ENCODE data around the gene ZNF773. TPM values are rescaled to one million over a fixed set of nuclear protein-coding genes. Genes with fewer than 3 reads are reported as not detected.
"Not testable (repeated sequence)": the region's sequence is repeated elsewhere in the genome, so short reads cannot be mapped to it uniquely, and the experiment has no call there.

ZNF773 gene
- polyA plus RNA-seq, 1 donor from 2014 or later = 9.0 TPM

GRCh38 chr19:57518021-57518420 is 18.3 kb downstream of the ZNF773 start:
- not testable (repeated sequence) for H3K4me3 Mint-ChIP-seq, H3K27me3 Mint-ChIP-seq, H3K4me1 Mint-ChIP-seq, H3K27ac Mint-ChIP-seq
- Mint-ChIP-seq H3K9me3 (peaks cover 21 to 49% (median 26%) of the 10 kb centered on the region in 3 donors), H3K36me3 (peaks cover 42% of the 10 kb centered on the region)

- Mint-ChIP-seq H3K9me3 (peaks cover 12 to 28% (median 22%) of the 10 kb centered on the region in 3 donors), H3K27me3 (peaks cover 3% of the 10 kb centered on the region), H3K4me3 (peak within 1 kb of the TSS; percentile 95 to 99 (median 98)), H3K27ac (peak within 1 kb of the TSS; percentile 92 to 97 (median 97)), H3K4me1 (peaks cover 15 to 23% (median 15%) of the 10 kb centered on the region in 3 donors), H3K36me3 (peaks cover 8% of the 10 kb centered on the region)
Measured at GRCh38 chr19:57527136-57527881, 27.6 kb downstream of the ZNF773 start, which contains the start of gene ZNF549. Gene ZNF549, plus strand, starts transcription at chr19:57527356. Its CDS starts 218 bp downstream, at chr19:57527574.

- Mint-ChIP-seq H3K9me3 (peaks cover 39 to 58% (median 53%) of the 10 kb centered on the region in 3 donors), H3K27me3 (no peaks in the 10 kb centered on the region), H3K4me3 (no peak overlapping the region), H3K4me1 (no peaks in the 10 kb centered on the region), H3K27ac (no peak overlapping the region), H3K36me3 (peaks cover 65% of the 10 kb centered on the region)
Measured at GRCh38 chr19:57537953-57538547, 38.3 kb downstream of the ZNF773 start.

- H3K36me3 Mint-ChIP-seq = peaks cover 55% of the 10 kb centered on the region
Measured at GRCh38 chr19:57546513-57546912, 46.8 kb downstream of the ZNF773 start.

GRCh38 chr19:57552432-57552831 is 52.7 kb downstream of the ZNF773 start:
- H3K9me3 Mint-ChIP-seq = peaks cover 16 to 43% (median 28%) of the 10 kb centered on the region in 3 donors
- no peak overlapping the region for H3K27ac Mint-ChIP-seq
- H3K4me3 Mint-ChIP-seq = no peak overlapping the region
- peaks cover 0 to 8% (median 2%) of the 10 kb centered on the region in 3 donors for H3K4me1 Mint-ChIP-seq
- H3K36me3 Mint-ChIP-seq = peaks cover 58% of the 10 kb centered on the region
- no peaks in the 10 kb centered on the region for H3K27me3 Mint-ChIP-seq

More at GRCh38 chr19:57546513-57546912, 46.8 kb downstream of the ZNF773 start:
- H3K27ac Mint-ChIP-seq = no peak overlapping the region
- H3K27me3 Mint-ChIP-seq = no peaks in the 10 kb centered on the region
- no peak overlapping the region for H3K4me3 Mint-ChIP-seq
- peaks cover 0 to 2% (median 0%) of the 10 kb centered on the region in 3 donors for H3K4me1 Mint-ChIP-seq
- H3K9me3 Mint-ChIP-seq = peaks cover 17 to 65% (median 49%) of the 10 kb centered on the region in 3 donors

- H3K36me3 Mint-ChIP-seq = peaks cover 25% of the 10 kb centered on the region
- peaks cover 6 to 26% (median 10%) of the 10 kb centered on the region in 3 donors for H3K9me3 Mint-ChIP-seq
- peak overlapping the region in 2 of 4 donors; percentile 88 to 94 for H3K4me3 Mint-ChIP-seq
- no peak overlapping the region for H3K27ac Mint-ChIP-seq
- no peaks in the 10 kb centered on the region for H3K27me3 Mint-ChIP-seq
- peaks cover 10 to 21% (median 18%) of the 10 kb centered on the region in 3 donors for H3K4me1 Mint-ChIP-seq
Measured at GRCh38 chr19:57557659-57558058, 57.9 kb downstream of the ZNF773 start.

Other genes with a start within 250 kb of the ZNF773 start
- gene ZNF460, start 219.5 kb upstream of the ZNF773 start, polyA plus RNA-seq = 10.2 TPM
- gene ZNF543, start 179.5 kb upstream of the ZNF773 start, polyA plus RNA-seq = 7.3 TPM
- gene ZNF304, start 148.7 kb upstream of the ZNF773 start, polyA plus RNA-seq = 4.2 TPM
- 32.7 TPM for gene TRAPPC2B, start 136.4 kb upstream of the ZNF773 start, polyA plus RNA-seq
- gene ZNF547, start 136.4 kb upstream of the ZNF773 start, polyA plus RNA-seq = 1.5 TPM
- gene ZNF548, start 110.1 kb upstream of the ZNF773 start, polyA plus RNA-seq = 12.7 TPM
- gene ZNF17, start 88.8 kb upstream of the ZNF773 start, polyA plus RNA-seq = 5.4 TPM
- gene ZNF749, start 64.6 kb upstream of the ZNF773 start, polyA plus RNA-seq = 5.4 TPM
- 0.53 TPM for gene VN1R1, start 42.8 kb upstream of the ZNF773 start, polyA plus RNA-seq
- gene ZNF772, start 22.4 kb upstream of the ZNF773 start, polyA plus RNA-seq = 1.1 TPM
- gene ZNF419, start 12.2 kb upstream of the ZNF773 start, polyA plus RNA-seq = 12.4 TPM
- 7.3 TPM for gene ZNF549, start 27.4 kb downstream of the ZNF773 start, polyA plus RNA-seq
- gene ZNF550, start 59.9 kb downstream of the ZNF773 start, polyA plus RNA-seq = 8.8 TPM
- 5.5 TPM for gene ZNF416, start 79.0 kb downstream of the ZNF773 start, polyA plus RNA-seq
- gene ZIK1, start 84.2 kb downstream of the ZNF773 start, polyA plus RNA-seq = 9.9 TPM
- 5.0 TPM for gene ZNF530, start 99.9 kb downstream of the ZNF773 start, polyA plus RNA-seq
- 13.5 TPM for gene ZNF134, start 114.3 kb downstream of the ZNF773 start, polyA plus RNA-seq
- 17.8 TPM for gene ZNF211, start 133.2 kb downstream of the ZNF773 start, polyA plus RNA-seq
- not detected for gene ZSCAN4, start 169.0 kb downstream of the ZNF773 start, polyA plus RNA-seq
- 5.8 TPM for gene ZNF551, start 182.0 kb downstream of the ZNF773 start, polyA plus RNA-seq
- gene ZNF154, start 209.3 kb downstream of the ZNF773 start, polyA plus RNA-seq = 5.0 TPM
- 20.7 TPM for gene ZNF671, start 227.7 kb downstream of the ZNF773 start, polyA plus RNA-seq
- 13.4 TPM for gene ZNF776, start 246.9 kb downstream of the ZNF773 start, polyA plus RNA-seq

Measured in IgD-negative memory B cell (primary cell).